Measurements from ENCODE around the gene CYP8B1. TPM values are rescaled to one million over a fixed set of nuclear protein-coding genes. Genes with fewer than 3 reads are reported as not detected.
A peak's percentile ranks its signal among the peaks of the same experiment; 100 is the strongest.

CYP8B1 gene
- total and polyA plus RNA-seq, 9 of the 15 experiments (the other 6 are each of a cell fraction or from before 2014, with no cell fraction given) = 0.04 TPM; not detected in 8

- TF ChIP-seq U2AF1 (optimal IDR thresholded peaks at IDR 0.05; ENCODE audit: low read depth, low read length) = no peak
- TF ChIP-seq RHOXF2B (CRISPR knock-in tag; conservative IDR thresholded peaks at IDR 0.05) = no peak
- TF ChIP-seq RAD51 (IDR thresholded peaks at IDR 0.05; ENCODE audit: borderline replicate concordance, low read depth) = no peak
- TF ChIP-seq ZNF668 (CRISPR knock-in tag; IDR thresholded peaks at IDR 0.05) = no peak
- TF ChIP-seq STAG1 (CRISPR knock-in tag; IDR thresholded peaks at IDR 0.05; ENCODE audit: borderline replicate concordance) = peak; percentile 32; the same call in 1 of the 2 replicates
- TF ChIP-seq CREB1 (IDR thresholded peaks at IDR 0.05) = no peak
- peak; percentile 62; the same call in 1 of the 2 replicates for TF ChIP-seq CREB1 (CRISPR knock-in tag; IDR thresholded peaks at IDR 0.05)
- no peak for TF ChIP-seq POLR2G (IDR thresholded peaks at IDR 0.05; ENCODE audit: low read depth, low read length)
- TF ChIP-seq MYBL2 (IDR thresholded peaks at IDR 0.05; ENCODE audit: low read depth) = no peak
- no peak for TF ChIP-seq MYBL2 (CRISPR knock-in tag; IDR thresholded peaks at IDR 0.05; ENCODE audit: borderline replicate concordance)
- TF ChIP-seq ZNF766 (CRISPR knock-in tag; conservative IDR thresholded peaks at IDR 0.05) = peak; percentile 88
- no peak; the same call in 1 of the 2 replicates for TF ChIP-seq KLF13 (tag; IDR thresholded peaks at IDR 0.05; ENCODE audit: borderline replicate concordance, low read depth)
- 0 out of 2 replicates have a peak, but pooled peaks have one; percentile 35 for TF ChIP-seq MYC (IDR thresholded peaks at IDR 0.05; ENCODE audit: low read depth, low read length)
- TF ChIP-seq MYC (CRISPR knock-in tag; IDR thresholded peaks at IDR 0.05; ENCODE audit: borderline replicate concordance, low read depth) = no peak
Measured at GRCh38 chr3:42831321-42831713, 44.4 kb downstream of the CYP8B1 start (continued).

Data from K562 (cell line).